ENCODE data around the gene GMDS. TPM values are rescaled to one million over a fixed set of nuclear protein-coding genes. Genes with fewer than 3 reads are reported as not detected.

GMDS gene
- polyA plus RNA-seq, 1 of the 3 experiments (the other 2 are of a cell fraction) = 12.3 TPM

GRCh38 chr6:1630212-1630770 lies 615.1 kb downstream of the GMDS start:
- H3K4me1 ChIP-seq (ENCODE audit: control insufficient read depth in 1 of 2, insufficient read depth in 2 of 2, low read depth in 1 of 2, low read length in 1 of 2) = peaks cover 0 to 16% of the 10 kb centered on the region in 2 experiments; a peak in 2 of 4 replicates
- WGBS (ENCODE audit: low lambda C conversion rate) = 95% methylated on average over 8 of the region's 10 CpGs
- H3K79me2 ChIP-seq (ENCODE audit: insufficient read depth) = no peaks in the 10 kb centered on the region
- H4K20me1 ChIP-seq (ENCODE audit: insufficient read depth) = no peaks in the 10 kb centered on the region
- no peak overlapping the region for H3K9ac ChIP-seq
- no peaks in the 10 kb centered on the region for H3K9me3 ChIP-seq
- CTCF ChIA-PET = interaction anchor here (1.5 kb wide), 1 partner anchor 11 kb away, joined by 3 read pairs; no protein-coding TSS in a partner anchor
- POLR2A ChIA-PET = no interaction called here
- no peak overlapping the region for H3K4me3 ChIP-seq (ENCODE audit: low read depth in 2 of 2, low read length in 1 of 2)
- no peak overlapping the region for H3K4me2 ChIP-seq
- no peak for DNase-seq
- TF ChIP-seq TAF1 (IDR thresholded peaks at IDR 0.05; ENCODE audit: borderline replicate concordance, low read depth, low read length) = no peak
- TF ChIP-seq USF2 (IDR thresholded peaks at IDR 0.05; ENCODE audit: borderline replicate concordance, low read depth, low read length) = no peak
- no peak for TF ChIP-seq NFIC (IDR thresholded peaks at IDR 0.05; ENCODE audit: borderline replicate concordance)
- TF ChIP-seq JUND (IDR thresholded peaks at IDR 0.05) = no peak
- no peak for TF ChIP-seq YY1 (IDR thresholded peaks at IDR 0.05; ENCODE audit: low read depth)
- no peak for TF ChIP-seq RXRA (IDR thresholded peaks at IDR 0.05; ENCODE audit: borderline replicate concordance, low read depth)
- no peak for TF ChIP-seq SMC3 (IDR thresholded peaks at IDR 0.05; ENCODE audit: low read depth, low read length)
- no peak for TF ChIP-seq SIN3A (IDR thresholded peaks at IDR 0.05; ENCODE audit: borderline replicate concordance, low read depth, low read length)
- TF ChIP-seq ELF1 (IDR thresholded peaks at IDR 0.05) = no peak
- no peak for TF ChIP-seq TCF12 (IDR thresholded peaks at IDR 0.05)
- no peak for TF ChIP-seq CTCF (IDR thresholded peaks at IDR 0.05)
- no peak for TF ChIP-seq FOXM1 (IDR thresholded peaks at IDR 0.05; ENCODE audit: low read depth)
- TF ChIP-seq MEF2A (IDR thresholded peaks at IDR 0.05; ENCODE audit: borderline replicate concordance, low read depth) = no peak
- TF ChIP-seq GABPA (IDR thresholded peaks at IDR 0.05; ENCODE audit: low read depth) = no peak
- no peak for TF ChIP-seq NRF1 (IDR thresholded peaks at IDR 0.05; ENCODE audit: low read depth, low read length)
- TF ChIP-seq PBX3 (IDR thresholded peaks at IDR 0.05) = no peak
- TF ChIP-seq TEAD4 (IDR thresholded peaks at IDR 0.05; ENCODE audit: borderline replicate concordance, insufficient read depth) = no peak
- no peak overlapping the region for H2AFZ ChIP-seq (ENCODE audit: low read depth)
- no peaks in the 10 kb centered on the region for H3K9me2 ChIP-seq
- H3K27ac ChIP-seq (ENCODE audit: low read depth in 2 of 2, low read length in 1 of 2) = no peak overlapping the region
- peaks cover 0 to 2% of the 10 kb centered on the region in 2 experiments for H3K36me3 ChIP-seq (replicated peaks in 1 of 2; ENCODE audit: control insufficient read depth in 1 of 2, insufficient read depth in 2 of 2, low read length in 1 of 2)
- H3K27me3 ChIP-seq (ENCODE audit: insufficient read depth) = no peaks in the 10 kb centered on the region
- no peaks in the 10 kb centered on the region for H3F3A ChIP-seq (replicated peaks; ENCODE audit: insufficient read depth)

Measured in SK-N-SH (cell line).